Body of pancreas (tissue), 4 donors: ENCODE data around the gene AGPS.

ENCODE experiments used
- POLR2A ChIP-seq, 3 donors: fragments of 450-650 bp; IDR thresholded peaks; one replicate each; pipeline ENCODE4 v1.6.1; 2016; ENCODE audit warnings: antibody characterized with exemption in 3 of 3, mild to moderate bottlenecking in 2 of 3
- TF ChIP-seq, protein P1 (sequence below), 7 experiments: fragments of 450-650 bp in 4 of 7; fragments of 200-600 bp in 3 of 7; sonication (generic) in 3 of 7; IDR thresholded peaks; one replicate each; pipeline ENCODE4 v1.5.1; 2016 to 2019; ENCODE audit warnings: antibody characterized with exemption in 7 of 7

DNA sequence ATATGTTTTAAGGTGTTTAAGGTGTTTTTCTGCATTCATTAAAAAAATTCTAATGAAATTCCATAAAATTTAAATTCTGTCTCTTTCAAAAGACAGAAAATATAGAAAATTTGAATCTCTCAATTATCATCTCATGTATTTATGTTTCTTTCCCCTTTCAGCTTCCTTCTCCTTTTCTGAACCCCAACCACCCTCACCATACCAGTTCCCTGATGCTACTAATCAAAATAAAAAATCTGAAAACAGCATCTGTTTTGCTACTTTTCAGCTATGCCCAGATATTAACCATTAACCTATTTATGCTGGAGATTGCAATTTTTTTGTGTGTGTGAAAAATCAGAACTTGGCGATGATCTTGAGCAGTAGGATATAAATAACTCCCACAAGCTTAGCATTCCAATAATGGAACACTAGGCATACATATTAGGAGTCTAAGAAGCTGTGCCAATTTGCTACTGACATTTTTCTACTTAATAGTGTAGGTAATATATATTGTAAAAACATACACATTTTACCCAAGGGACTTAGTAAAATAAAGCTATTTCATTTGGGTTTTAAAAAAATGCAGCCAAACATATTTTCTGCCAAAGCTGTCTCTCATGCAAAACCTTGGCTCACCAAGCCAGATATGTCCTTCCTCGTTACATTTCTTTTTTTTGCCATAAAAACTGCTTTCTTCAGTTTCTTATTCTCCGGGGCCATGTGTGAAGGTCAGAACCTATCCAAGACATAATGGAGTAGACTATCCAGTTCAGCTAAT lies 32.6 kb upstream of the AGPS start:
- TF ChIP-seq, protein P1, sequence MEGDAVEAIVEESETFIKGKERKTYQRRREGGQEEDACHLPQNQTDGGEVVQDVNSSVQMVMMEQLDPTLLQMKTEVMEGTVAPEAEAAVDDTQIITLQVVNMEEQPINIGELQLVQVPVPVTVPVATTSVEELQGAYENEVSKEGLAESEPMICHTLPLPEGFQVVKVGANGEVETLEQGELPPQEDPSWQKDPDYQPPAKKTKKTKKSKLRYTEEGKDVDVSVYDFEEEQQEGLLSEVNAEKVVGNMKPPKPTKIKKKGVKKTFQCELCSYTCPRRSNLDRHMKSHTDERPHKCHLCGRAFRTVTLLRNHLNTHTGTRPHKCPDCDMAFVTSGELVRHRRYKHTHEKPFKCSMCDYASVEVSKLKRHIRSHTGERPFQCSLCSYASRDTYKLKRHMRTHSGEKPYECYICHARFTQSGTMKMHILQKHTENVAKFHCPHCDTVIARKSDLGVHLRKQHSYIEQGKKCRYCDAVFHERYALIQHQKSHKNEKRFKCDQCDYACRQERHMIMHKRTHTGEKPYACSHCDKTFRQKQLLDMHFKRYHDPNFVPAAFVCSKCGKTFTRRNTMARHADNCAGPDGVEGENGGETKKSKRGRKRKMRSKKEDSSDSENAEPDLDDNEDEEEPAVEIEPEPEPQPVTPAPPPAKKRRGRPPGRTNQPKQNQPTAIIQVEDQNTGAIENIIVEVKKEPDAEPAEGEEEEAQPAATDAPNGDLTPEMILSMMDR (IDR thresholded peaks at IDR 0.05): no peak
- no peak for TF ChIP-seq POLR2A (IDR thresholded peaks at IDR 0.05)
